ENCODE data around the gene GNE. TPM values are rescaled to one million over a fixed set of nuclear protein-coding genes. Genes with fewer than 3 reads are reported as not detected.

The GNE gene
- total and polyA plus RNA-seq, 2 of the 13 experiments (the other 11 are each of a cell fraction or from before 2014, with no cell fraction given): 16.1 to 24.1 TPM

- TF ChIP-seq KIAA2018 (CRISPR knock-in tag; IDR thresholded peaks at IDR 0.05; ENCODE audit: borderline replicate concordance) (no peak), ETV5 (CRISPR knock-in tag; IDR thresholded peaks at IDR 0.05; ENCODE audit: borderline replicate concordance) (peak; percentile 83), ZNF580 (CRISPR knock-in tag; IDR thresholded peaks at IDR 0.05; ENCODE audit: borderline replicate concordance, low read depth) (peak; percentile 41; the same call in 1 of the 2 replicates), ZFP36L1 (CRISPR knock-in tag; IDR thresholded peaks at IDR 0.05) (peak; percentile 72; the same call in 1 of the 2 replicates), ZNF605 (CRISPR knock-in tag; IDR thresholded peaks at IDR 0.05) (peak; percentile 81), ZNF639 (CRISPR knock-in tag; conservative IDR thresholded peaks at IDR 0.05) (no peak), ZFP1 (CRISPR knock-in tag; IDR thresholded peaks at IDR 0.05) (0 out of 2 replicates have a peak, but pooled peaks have one; percentile 14), ZNF790 (CRISPR knock-in tag; IDR thresholded peaks at IDR 0.05; ENCODE audit: borderline replicate concordance) (no peak; the same call in 1 of the 2 replicates), ZNF280D (CRISPR knock-in tag; IDR thresholded peaks at IDR 0.05) (peak; percentile 46; the same call in 1 of the 2 replicates), TBX2 (CRISPR knock-in tag; IDR thresholded peaks at IDR 0.05; ENCODE audit: borderline replicate concordance) (peak; percentile 39; the same call in 1 of the 2 replicates)
Observed at GRCh38 chr9:36190388-36191289, 67.6 kb downstream of the GNE start, which contains the start of gene CLTA (continued).
